ENCODE measurements around the gene COG7.

DNA sequence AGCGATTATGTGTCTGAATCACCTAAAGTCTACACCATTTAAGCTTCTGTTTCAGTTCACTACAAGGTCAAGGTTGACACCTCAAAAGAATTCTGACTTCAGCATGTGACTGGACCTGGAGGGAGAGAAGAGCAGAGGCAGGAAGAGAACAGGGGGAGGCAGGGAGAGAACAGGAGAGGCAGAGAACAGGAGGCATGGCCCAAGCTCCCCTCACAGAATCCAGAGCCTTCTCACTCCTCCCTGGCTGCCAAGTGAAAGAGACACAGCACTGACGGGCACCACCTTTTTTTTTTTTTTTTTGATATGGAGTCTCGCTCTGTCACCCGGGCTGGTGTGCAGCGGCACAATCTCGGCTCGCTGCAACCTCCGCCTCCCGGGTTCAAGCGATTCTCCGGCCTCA is 45.9 kb upstream of the COG7 start:
- TF ChIP-seq, protein P1, sequence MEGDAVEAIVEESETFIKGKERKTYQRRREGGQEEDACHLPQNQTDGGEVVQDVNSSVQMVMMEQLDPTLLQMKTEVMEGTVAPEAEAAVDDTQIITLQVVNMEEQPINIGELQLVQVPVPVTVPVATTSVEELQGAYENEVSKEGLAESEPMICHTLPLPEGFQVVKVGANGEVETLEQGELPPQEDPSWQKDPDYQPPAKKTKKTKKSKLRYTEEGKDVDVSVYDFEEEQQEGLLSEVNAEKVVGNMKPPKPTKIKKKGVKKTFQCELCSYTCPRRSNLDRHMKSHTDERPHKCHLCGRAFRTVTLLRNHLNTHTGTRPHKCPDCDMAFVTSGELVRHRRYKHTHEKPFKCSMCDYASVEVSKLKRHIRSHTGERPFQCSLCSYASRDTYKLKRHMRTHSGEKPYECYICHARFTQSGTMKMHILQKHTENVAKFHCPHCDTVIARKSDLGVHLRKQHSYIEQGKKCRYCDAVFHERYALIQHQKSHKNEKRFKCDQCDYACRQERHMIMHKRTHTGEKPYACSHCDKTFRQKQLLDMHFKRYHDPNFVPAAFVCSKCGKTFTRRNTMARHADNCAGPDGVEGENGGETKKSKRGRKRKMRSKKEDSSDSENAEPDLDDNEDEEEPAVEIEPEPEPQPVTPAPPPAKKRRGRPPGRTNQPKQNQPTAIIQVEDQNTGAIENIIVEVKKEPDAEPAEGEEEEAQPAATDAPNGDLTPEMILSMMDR (optimal IDR thresholded peaks at IDR 0.05 in 1 of 3, IDR thresholded peaks at IDR 0.05 in 1 of 3, conservative IDR thresholded peaks at IDR 0.05 in 1 of 3; ENCODE audit: extremely low read depth in 1 of 3, insufficient read depth in 2 of 3, low read length in 3 of 3), result no peak
- no peak for TF ChIP-seq EZH2 (IDR thresholded peaks at IDR 0.05; ENCODE audit: low read length)

All from keratinocyte (primary cell).